Aorta (tissue), 5 donors: ENCODE measurements around the gene SLX4IP. TPM values are rescaled to one million over a fixed set of nuclear protein-coding genes. Genes with fewer than 3 reads are reported as not detected.
A peak's percentile ranks its signal among the peaks of the same experiment; 100 is the strongest.

Experiments used
- ATAC-seq: fragments of 200-7000 bp; cut with Tn5 transposase; one replicate; pipeline ENCODE4 v1.9.1; 2022; ENCODE audit warnings: moderate library complexity; ENCODE audit not compliant: low FRiP score
- DNase-seq, 2 donors: peaks; one replicate each; pipeline ENCODE4 v3.0.0-alpha.2; 2020
- H3K27ac ChIP-seq, 2 donors: one replicate each; pipeline ENCODE4 v1.5.1; 2013; ENCODE audit warnings: low read length in 2 of 2, mild to moderate bottlenecking in 2 of 2, moderate library complexity in 2 of 2, control low read depth in 1 of 2, inconsistent platforms in 1 of 2, low read depth in 1 of 2
- H3K27me3 ChIP-seq, 2 donors: one replicate each; pipeline ENCODE4 v1.6.1; 2013; ENCODE audit warnings: control low read depth in 1 of 2, low read length in 1 of 2, mild to moderate bottlenecking in 1 of 2, moderate library complexity in 1 of 2; ENCODE audit not compliant: insufficient read depth in 2 of 2, control insufficient read depth in 1 of 2
- H3K36me3 ChIP-seq, 2 donors: one replicate each; pipeline ENCODE4 v1.6.1; 2013; ENCODE audit warnings: control low read depth in 1 of 2, low read length in 1 of 2, mild to moderate bottlenecking in 1 of 2; ENCODE audit not compliant: insufficient read depth in 2 of 2, control insufficient read depth in 1 of 2
- H3K4me1 ChIP-seq, 2 donors: one replicate each; pipeline ENCODE4 v1.6.1; 2013; ENCODE audit warnings: low read length in 2 of 2, control low read depth in 1 of 2, mild to moderate bottlenecking in 1 of 2, moderate library complexity in 1 of 2; ENCODE audit not compliant: insufficient read depth in 2 of 2, control insufficient read depth in 1 of 2
- H3K4me3 ChIP-seq, 2 donors: one replicate each; pipeline ENCODE4 v1.5.1; 2013; ENCODE audit warnings: low read length in 2 of 2, control low read depth in 1 of 2, mild to moderate bottlenecking in 1 of 2
- H3K9me3 ChIP-seq: one replicate; pipeline ENCODE4 v1.6.1; 2013; ENCODE audit warnings: mild to moderate bottlenecking, low read length; ENCODE audit not compliant: control insufficient read depth
- WGBS, 2 donors: extraction: QIAGEN DNeasy Blood & Tissue Kit; methylation state at CpG; one replicate each; pipeline ENCODE4 v1.1.7; 2013; 5-methylcytosine and 5-hydroxymethylcytosine counted together
- intact Hi-C, 2 donors: fragments of 100-400 bp; cut with DNase I; formaldehyde crosslinking; loops; one replicate each; pipeline versions ENCODE4 v1.14.2 to v1.15.0; 2022
- polyA plus RNA-seq, 2 donors: library from polyadenylated mRNA; stranded (reverse); fragments of 200-250 nt; gene quantifications; one replicate each; pipeline ENCODE4 v1.2.3, GENCODE V29; 2013
- total RNA-seq, 2 donors: library from RNA; stranded (reverse); fragmentation: NEBNext Ultra II Directional; extraction: Animal tissue kit (Norgen Biotek cat#: 25700); gene quantifications; one replicate each; pipeline ENCODE4 v1.2.1, GENCODE V29; 2021
- donor health status: healthy with polysubstance abuse.
- donor health status: Bipolar disorder and iron deficiency.
- donor health status: DM: no; HTN: no; CAD: no.
- donor health status: DM: no; HTN: no; CAD: no.
- donor health status: DM: yes; HTN: yes; CAD: no.

SLX4IP gene
- total and polyA plus RNA-seq, 4 donors, result 1.4 to 5.6 (median 3.3) TPM

DNA sequence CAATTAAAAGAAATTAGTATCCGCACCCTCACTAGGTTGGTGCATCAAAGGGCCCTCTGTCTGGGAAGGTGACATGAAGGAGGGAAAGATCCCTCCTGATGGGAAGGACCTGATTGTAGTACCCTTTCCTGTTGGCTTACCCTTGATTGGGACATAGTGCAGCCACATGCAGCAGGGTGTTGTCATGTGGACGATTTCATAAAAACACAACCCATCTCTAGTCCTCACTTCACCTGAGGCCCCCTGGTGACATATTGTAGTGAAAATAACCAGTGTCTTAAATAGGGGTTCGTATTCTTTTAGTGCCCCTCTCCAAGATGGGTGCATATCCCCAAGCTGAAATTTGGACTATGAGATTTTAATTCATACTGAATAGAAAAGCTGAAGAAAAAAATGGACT lies 97.3 kb downstream of the SLX4IP start:
- no peaks in the 10 kb centered on the region for H3K36me3 ChIP-seq
- no peak for DNase-seq
- no peak overlapping the region for H3K4me3 ChIP-seq
- ATAC-seq, result no peak
- WGBS, 2 donors, result 90 to 92% methylated on average over 3 of the region's 3 CpGs
- no peaks in the 10 kb centered on the region for H3K9me3 ChIP-seq
- H3K4me1 ChIP-seq, result no peaks in the 10 kb centered on the region
- H3K27me3 ChIP-seq, result no peaks in the 10 kb centered on the region
- intact Hi-C loops, result no loop called here
- no peak overlapping the region for H3K27ac ChIP-seq

- 16 to 19% methylated on average over 4 of the region's 4 CpGs for whole genome bisulfite sequencing, 2 donors
- ATAC-seq, result no peak
- H3K9me3 ChIP-seq, result no peaks in the 10 kb centered on the region
Observed at GRCh38 chr20:10536531-10536930, 101.4 kb downstream of the SLX4IP start.

GRCh38 chr20:10537850-10538480 lies 102.9 kb downstream of the SLX4IP start:
- Histone ChIP-seq H3K4me1 (peaks cover 0 to 2% of the 10 kb centered on the region in 2 donors), H3K27ac (no peak overlapping the region), H3K36me3 (no peaks in the 10 kb centered on the region), H3K4me3 (no peak overlapping the region), H3K27me3 (no peaks in the 10 kb centered on the region), H3K9me3 (no peaks in the 10 kb centered on the region)
- DNase-seq, result no peak
- ATAC-seq, result no peak
- WGBS, 2 donors, result 96 to 97% methylated on average over 2 of the region's 2 CpGs
- intact Hi-C loops, result no loop called here

More at GRCh38 chr20:10536531-10536930, 101.4 kb downstream of the SLX4IP start:
- no peaks in the 10 kb centered on the region for H3K27me3 ChIP-seq
- intact Hi-C loops, result no loop called here
- H3K4me3 ChIP-seq, result no peak overlapping the region
- no peak overlapping the region for H3K27ac ChIP-seq
- no peak for DNase-seq
- no peaks in the 10 kb centered on the region for H3K36me3 ChIP-seq
- H3K4me1 ChIP-seq, result no peaks in the 10 kb centered on the region

DNA sequence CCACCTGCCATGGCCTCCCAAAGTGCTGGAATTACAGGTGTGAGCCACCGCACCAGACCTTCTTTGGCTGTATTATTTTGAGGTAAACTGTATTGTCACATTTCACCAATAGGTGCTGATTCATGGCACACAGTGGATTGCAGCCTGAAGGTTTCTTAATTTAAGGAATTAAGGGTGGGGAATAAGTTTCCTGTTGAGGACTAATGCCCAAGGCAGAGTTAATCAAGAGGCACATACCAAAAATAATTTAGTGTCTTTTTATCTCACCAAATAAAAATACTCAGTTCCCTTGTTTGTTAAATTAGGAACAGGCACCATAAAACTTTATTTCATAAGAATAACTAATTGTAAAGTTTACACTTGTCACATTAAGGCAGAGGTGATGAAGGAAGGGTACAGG lies 103.7 kb downstream of the SLX4IP start:
- no peaks in the 10 kb centered on the region for H3K9me3 ChIP-seq
- no peaks in the 10 kb centered on the region for H3K27me3 ChIP-seq
- no peak overlapping the region for H3K4me3 ChIP-seq
- H3K4me1 ChIP-seq, result peaks cover 0 to 2% of the 10 kb centered on the region in 2 donors
- no peak for ATAC-seq
- DNase-seq, result no peak
- no peaks in the 10 kb centered on the region for H3K36me3 ChIP-seq
- intact Hi-C loops, result no loop called here
- 48% methylated on average over 1 of the region's 1 CpG for WGBS, 2 donors
- no peak overlapping the region for H3K27ac ChIP-seq

DNA sequence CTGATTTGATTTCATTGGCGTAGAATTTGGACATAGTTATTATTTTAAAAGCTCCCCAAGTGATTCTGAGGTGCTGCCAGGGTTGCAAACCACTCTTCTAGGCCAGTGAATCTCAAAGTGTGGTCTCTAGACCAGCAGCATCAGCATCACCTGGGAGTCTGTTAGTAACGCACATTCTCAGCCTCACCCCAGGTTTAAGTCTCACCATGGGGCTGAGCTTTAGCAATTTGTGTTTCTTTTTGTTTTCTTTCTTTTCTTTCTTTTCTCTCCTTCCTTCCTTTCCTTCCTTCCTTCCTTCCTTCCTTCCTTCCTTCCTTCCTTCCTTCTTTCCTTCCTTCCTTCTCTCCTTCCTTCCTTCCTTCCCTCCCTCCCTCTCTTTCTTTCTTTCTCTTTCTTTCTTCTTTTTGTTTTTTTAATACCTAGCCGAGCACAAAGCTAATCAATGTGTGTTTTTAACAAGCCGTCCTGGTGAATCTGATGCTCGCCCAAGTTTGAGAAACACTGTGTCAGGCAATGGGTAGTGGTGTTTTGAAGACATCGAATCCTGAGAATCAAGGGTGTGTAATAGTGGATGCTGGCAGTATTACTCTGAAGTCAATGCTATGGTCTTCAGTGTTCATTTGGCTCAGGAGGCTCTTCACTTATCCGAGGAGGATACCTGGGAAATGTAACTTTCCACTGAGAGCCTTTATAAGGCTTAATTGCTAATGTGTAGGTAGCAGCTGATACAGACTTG lies 104.9 kb downstream of the SLX4IP start:
- Histone ChIP-seq H3K4me3 (no peak overlapping the region), H3K4me1 (peaks cover 0 to 2% of the 10 kb centered on the region in 2 donors), H3K27me3 (no peaks in the 10 kb centered on the region), H3K36me3 (no peaks in the 10 kb centered on the region), H3K27ac (no peak overlapping the region), H3K9me3 (no peaks in the 10 kb centered on the region)
- 94 to 96% methylated on average over 7 of the region's 7 CpGs for WGBS, 2 donors
- intact Hi-C loops, result no loop called here
- ATAC-seq (no peak), DNase-seq (no peak)

DNA sequence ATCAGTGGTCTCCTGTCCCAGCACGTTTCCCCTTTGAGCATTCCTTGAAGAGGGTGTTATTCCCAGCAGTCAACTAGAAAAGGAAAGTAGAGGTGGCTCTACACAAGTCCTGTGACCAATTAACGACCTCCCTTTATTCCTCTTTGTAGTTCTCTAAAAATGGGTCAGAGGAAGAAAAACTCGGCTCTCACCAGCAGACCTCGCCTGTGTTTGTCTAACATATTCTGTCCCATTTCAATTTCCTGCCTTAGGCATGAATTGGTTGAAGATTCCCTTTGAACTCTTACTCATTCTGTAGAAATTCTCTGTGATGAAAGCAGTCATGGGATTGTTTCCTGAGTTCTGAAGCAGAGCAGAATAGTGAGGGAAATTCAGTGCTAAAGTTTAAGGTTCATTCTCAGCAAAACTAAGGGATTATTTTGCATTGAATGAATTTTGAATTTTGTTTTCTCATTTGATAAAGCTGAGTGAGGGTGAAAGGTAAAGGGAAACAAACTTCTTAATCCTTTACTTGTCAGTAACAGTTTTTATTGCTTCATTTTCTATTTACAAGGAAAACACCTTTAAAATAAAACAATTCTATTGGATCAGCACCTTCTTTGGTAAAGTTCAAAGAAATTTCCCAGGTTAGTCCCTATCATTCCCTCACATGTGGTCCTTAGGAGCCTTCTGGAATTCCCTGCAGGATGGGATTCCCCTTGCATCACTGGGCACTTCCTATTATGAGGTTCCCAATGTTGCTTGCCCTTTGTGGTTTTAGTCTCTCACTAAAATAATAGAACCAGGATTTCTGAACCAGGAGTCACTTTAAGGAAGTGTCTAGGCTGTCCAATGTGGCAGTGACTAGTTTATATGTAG lies 105.8 kb downstream of the SLX4IP start:
- Histone ChIP-seq H3K27ac (peak overlapping the region in 1 of 2 donors; percentile 3), H3K4me1 (peaks cover 0 to 2% of the 10 kb centered on the region in 2 donors), H3K9me3 (no peaks in the 10 kb centered on the region), H3K4me3 (no peak overlapping the region), H3K27me3 (no peaks in the 10 kb centered on the region), H3K36me3 (no peaks in the 10 kb centered on the region)
- ATAC-seq (no peak), DNase-seq (no peak)
- intact Hi-C loops, result no loop called here
- 40 to 48% methylated on average over 4 of the region's 4 CpGs for WGBS, 2 donors

DNA sequence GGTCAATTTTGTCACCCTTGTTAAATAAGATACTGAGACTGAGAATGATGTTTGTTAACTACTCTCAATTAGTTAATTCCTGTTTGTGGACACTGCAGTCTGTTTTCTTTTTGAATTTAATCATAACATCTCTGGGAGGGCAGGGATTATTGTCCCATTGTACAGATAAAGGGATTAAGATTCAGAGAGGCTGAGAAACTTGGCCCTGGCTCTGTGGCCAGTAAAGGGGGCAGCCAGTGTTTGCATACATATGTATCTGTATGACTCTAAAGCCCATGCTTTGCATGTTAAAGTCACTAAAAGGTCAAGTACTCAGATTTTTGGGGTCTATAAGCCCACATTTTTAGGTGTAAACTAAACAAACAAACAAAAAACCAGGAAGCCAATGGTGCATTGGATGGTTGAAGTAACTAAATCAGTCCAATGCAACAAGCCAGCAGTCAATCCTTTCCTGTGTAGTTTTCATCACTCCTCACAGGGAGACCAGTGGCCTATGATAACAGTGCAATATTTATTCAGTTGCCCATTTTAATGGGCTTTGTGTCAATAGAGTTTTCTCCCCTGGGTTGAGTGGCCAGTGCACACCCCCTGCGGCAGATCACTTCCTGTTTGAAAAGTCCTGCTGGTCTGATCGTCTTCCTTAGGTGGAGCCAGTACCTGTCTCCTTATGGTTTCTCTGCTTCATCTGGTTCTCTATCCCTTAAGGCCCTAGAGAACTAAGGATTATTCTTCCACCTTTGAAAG lies 106.7 kb downstream of the SLX4IP start:
- intact Hi-C loops, result no loop called here
- ATAC-seq (no peak), DNase-seq (no peak)
- Histone ChIP-seq H3K4me1 (peaks cover 0 to 2% of the 10 kb centered on the region in 2 donors), H3K27me3 (no peaks in the 10 kb centered on the region), H3K9me3 (no peaks in the 10 kb centered on the region), H3K27ac (no peak overlapping the region), H3K36me3 (no peaks in the 10 kb centered on the region), H3K4me3 (no peak overlapping the region)
- WGBS, 2 donors, result 72 to 83% methylated on average over 2 of the region's 2 CpGs

- 95 to 96% methylated on average over 3 of the region's 3 CpGs for WGBS, 2 donors
- Histone ChIP-seq H3K4me3 (no peak overlapping the region), H3K4me1 (peaks cover 0 to 2% of the 10 kb centered on the region in 2 donors), H3K27me3 (no peaks in the 10 kb centered on the region), H3K27ac (no peak overlapping the region), H3K36me3 (no peaks in the 10 kb centered on the region), H3K9me3 (no peaks in the 10 kb centered on the region)
- ATAC-seq (no peak), DNase-seq (no peak)
- intact Hi-C loops, result no loop called here
Observed at GRCh38 chr20:10542442-10542841, 107.3 kb downstream of the SLX4IP start.
